Left hindlimb (tissue), 1 donor: Measurements from ENCODE around the gene THSD1.
"Not testable (repeated sequence)": the region's sequence is repeated elsewhere in the genome, so short reads cannot be mapped to it uniquely, and the experiment has no call there.

ENCODE experiments used
- DNase-seq: peaks from one replicate; pipeline ENCODE4 v3.0.0-alpha.2; 2018

The THSD1 gene

GRCh38 chr13:52348983-52349780 is 56.8 kb downstream of the THSD1 start:
- no peak for DNase-seq

- DNase-seq, result peak; percentile 35
These were observed 57.9 kb downstream of the THSD1 start for GRCh38 chr13:52348071-52348470.

GRCh38 chr13:52345631-52346251 is 60.2 kb downstream of the THSD1 start:
- DNase-seq, result no peak

GRCh38 chr13:52345048-52345447 is 60.9 kb downstream of the THSD1 start:
- DNase-seq, result no peak

GRCh38 chr13:52344108-52344507 is 61.9 kb downstream of the THSD1 start:
- no peak for DNase-seq

GRCh38 chr13:52342203-52342602 is 63.8 kb downstream of the THSD1 start:
- not testable (repeated sequence) for DNase-seq

GRCh38 chr13:52337828-52338455 is 68.0 kb downstream of the THSD1 start:
- DNase-seq, result not testable (repeated sequence)

- not testable (repeated sequence) for DNase-seq
These were observed 71.9 kb downstream of the THSD1 start for GRCh38 chr13:52334107-52334506.

GRCh38 chr13:52331844-52332243 is 74.1 kb downstream of the THSD1 start:
- DNase-seq, result not testable (repeated sequence)
